Esophagus squamous epithelium (tissue), 4 donors: Measurements from ENCODE around the gene TPRX1.

Experiments
- POLR2A ChIP-seq, 4 donors: fragments of 450-650 bp; IDR thresholded peaks; one replicate each; pipeline ENCODE4 v1.6.1; 2017; ENCODE audit warnings: antibody characterized with exemption in 4 of 4, mild to moderate bottlenecking in 4 of 4, moderate library complexity in 3 of 4
- TF ChIP-seq, protein P1 (sequence below), 6 experiments: fragments of 450-650 bp in 4 of 6; fragments of 200-600 bp in 2 of 6; sonication (generic) in 2 of 6; IDR thresholded peaks; one replicate each; pipeline ENCODE4 v1.5.1; 2016 to 2019; ENCODE audit warnings: antibody characterized with exemption in 6 of 6, mild to moderate bottlenecking in 4 of 6, moderate library complexity in 4 of 6

DNA sequence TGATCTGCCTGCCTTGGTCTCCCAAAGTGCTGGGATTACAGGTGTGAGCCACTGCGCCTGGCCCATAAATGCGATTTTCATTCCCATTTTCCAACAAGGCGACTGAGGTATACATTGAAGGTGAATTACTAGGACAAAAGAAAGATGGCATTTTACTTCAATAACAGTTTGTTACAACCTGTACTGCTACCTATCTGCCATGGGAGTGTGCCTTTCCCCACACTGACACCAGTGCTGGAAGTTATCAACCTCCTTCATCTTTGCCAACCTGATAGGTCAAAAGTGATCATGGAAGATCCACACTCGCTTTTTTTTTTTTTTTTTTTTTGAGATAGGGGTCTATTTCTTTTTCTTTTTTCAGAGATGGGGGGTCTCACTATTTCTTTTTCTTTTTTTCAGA, 28.4 kb upstream of the TPRX1 start:
- TF ChIP-seq, protein P1, sequence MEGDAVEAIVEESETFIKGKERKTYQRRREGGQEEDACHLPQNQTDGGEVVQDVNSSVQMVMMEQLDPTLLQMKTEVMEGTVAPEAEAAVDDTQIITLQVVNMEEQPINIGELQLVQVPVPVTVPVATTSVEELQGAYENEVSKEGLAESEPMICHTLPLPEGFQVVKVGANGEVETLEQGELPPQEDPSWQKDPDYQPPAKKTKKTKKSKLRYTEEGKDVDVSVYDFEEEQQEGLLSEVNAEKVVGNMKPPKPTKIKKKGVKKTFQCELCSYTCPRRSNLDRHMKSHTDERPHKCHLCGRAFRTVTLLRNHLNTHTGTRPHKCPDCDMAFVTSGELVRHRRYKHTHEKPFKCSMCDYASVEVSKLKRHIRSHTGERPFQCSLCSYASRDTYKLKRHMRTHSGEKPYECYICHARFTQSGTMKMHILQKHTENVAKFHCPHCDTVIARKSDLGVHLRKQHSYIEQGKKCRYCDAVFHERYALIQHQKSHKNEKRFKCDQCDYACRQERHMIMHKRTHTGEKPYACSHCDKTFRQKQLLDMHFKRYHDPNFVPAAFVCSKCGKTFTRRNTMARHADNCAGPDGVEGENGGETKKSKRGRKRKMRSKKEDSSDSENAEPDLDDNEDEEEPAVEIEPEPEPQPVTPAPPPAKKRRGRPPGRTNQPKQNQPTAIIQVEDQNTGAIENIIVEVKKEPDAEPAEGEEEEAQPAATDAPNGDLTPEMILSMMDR (IDR thresholded peaks at IDR 0.05), result no peak
- no peak for TF ChIP-seq POLR2A (IDR thresholded peaks at IDR 0.05)
